SK-N-SH (cell line): ENCODE data around the gene ENOX1. TPM values are rescaled to one million over a fixed set of nuclear protein-coding genes. Genes with fewer than 3 reads are reported as not detected.

Source experiments
- CTCF ChIA-PET: fragments of 300-600, 350-600 bp; formaldehyde crosslinking; extraction: SDS; loops from one replicate; lab custom pipeline; 2021; lab: Yijun Ruan, JAX
- POLR2A ChIA-PET: fragments of 350-600 bp; sonication (Branson Sonifier 250); formaldehyde crosslinking; extraction: SDS; loops from one replicate; lab custom pipeline; 2020; ENCODE audit warnings: antibody characterized with exemption, inconsistent platforms; lab: Yijun Ruan, JAX
- DNase-seq: peaks from one replicate; pipeline ENCODE4 v3.0.0; 2012
- H2AFZ ChIP-seq: fragments of 200-600 bp; sonication (generic); 2 replicates; pipeline ENCODE4 v1.8.1; 2016; ENCODE audit warnings: antibody characterized with exemption, mild to moderate bottlenecking, low read depth
- H3F3A ChIP-seq: fragments of 200-600 bp; sonication (generic); replicated peaks from 2 replicates; pipeline ENCODE3; 2016; ENCODE audit warnings: antibody characterized with exemption, mild to moderate bottlenecking; ENCODE audit not compliant: insufficient read depth
- H3K27ac ChIP-seq, 2 experiments: fragments of 200-500 bp in 1 of 2; fragments of 200-600 bp in 1 of 2; sonication (Bioruptor generic) in 1 of 2; sonication (generic), shearing (Covaris generic) in 1 of 2; 2 replicates each; pipeline versions ENCODE4 v1.5.1 to v1.6.1; 2014 to 2016; ENCODE audit warnings: low read depth in 2 of 2, inconsistent platforms in 1 of 2, low read length in 1 of 2, mild to moderate bottlenecking in 1 of 2, mixed read lengths in 1 of 2
- H3K27me3 ChIP-seq: fragments of 200-600 bp; sonication (generic), shearing (Covaris generic); 2 replicates; pipeline ENCODE4 v1.6.1; 2016; ENCODE audit warnings: mixed run types; ENCODE audit not compliant: insufficient read depth
- H3K36me3 ChIP-seq, 2 experiments: fragments of 200-500 bp in 1 of 2; fragments of 200-600 bp in 1 of 2; sonication (Bioruptor generic) in 1 of 2; sonication (generic) in 1 of 2; replicated peaks in 1 of 2; 2 replicates each; pipeline versions ENCODE3 to v1.5.1; 2014 to 2016; ENCODE audit warnings: low read length in 1 of 2, mild to moderate bottlenecking in 1 of 2; ENCODE audit not compliant: insufficient read depth in 2 of 2, control insufficient read depth in 1 of 2
- H3K4me1 ChIP-seq, 2 experiments: fragments of 200-500 bp in 1 of 2; fragments of 200-600 bp in 1 of 2; sonication (Bioruptor generic) in 1 of 2; sonication (generic), shearing (Covaris generic) in 1 of 2; 2 replicates each; pipeline versions ENCODE4 v1.5.1 to v1.6.1; 2014 to 2016; ENCODE audit warnings: low read depth in 1 of 2, low read length in 1 of 2, mixed run types in 1 of 2; ENCODE audit not compliant: insufficient read depth in 2 of 2, control insufficient read depth in 1 of 2
- H3K4me2 ChIP-seq: fragments of 200-600 bp; sonication (generic), shearing (Covaris generic); 2 replicates; pipeline ENCODE4 v1.6.1; 2017; ENCODE audit warnings: mixed run types
- H3K4me3 ChIP-seq, 2 experiments: fragments of 200-500 bp in 1 of 2; fragments of 200-600 bp in 1 of 2; sonication (Bioruptor generic) in 1 of 2; sonication (generic), shearing (Covaris generic) in 1 of 2; 2 replicates each; pipeline versions ENCODE4 v1.5.1 to v1.8.1; 2014 to 2016; ENCODE audit warnings: low read depth in 2 of 2, inconsistent platforms in 1 of 2, low read length in 1 of 2, mild to moderate bottlenecking in 1 of 2, mixed read lengths in 1 of 2, moderate library complexity in 1 of 2
- H3K79me2 ChIP-seq: fragments of 200-600 bp; sonication (generic); 2 replicates; pipeline ENCODE4 v1.8.1; 2017; ENCODE audit warnings: mild to moderate bottlenecking; ENCODE audit not compliant: insufficient read depth
- H3K9ac ChIP-seq: fragments of 200-600 bp; sonication (generic); 2 replicates; pipeline ENCODE4 v1.6.1; 2017; ENCODE audit warnings: mixed run types
- H3K9me2 ChIP-seq: fragments of 200-600 bp; sonication (generic); 2 replicates; pipeline ENCODE4 v1.6.1; 2017; ENCODE audit warnings: mixed run types
- H3K9me3 ChIP-seq: fragments of 200-600 bp; sonication (generic); 2 replicates; pipeline ENCODE4 v1.6.1; 2017; ENCODE audit warnings: mixed run types, mild to moderate bottlenecking, moderate library complexity
- H4K20me1 ChIP-seq: fragments of 200-600 bp; sonication (generic); 2 replicates; pipeline ENCODE4 v1.6.1; 2017; ENCODE audit warnings: mild to moderate bottlenecking, mixed run types; ENCODE audit not compliant: insufficient read depth
- CHD2 ChIP-seq: fragments of 150-350 bp; IDR thresholded peaks from 2 replicates; pipeline ENCODE4 v1.6.1; 2018; ENCODE audit warnings: low read length; ENCODE audit not compliant: partially characterized antibody
- CTCF ChIP-seq: fragments of 200-600 bp; sonication (generic); IDR thresholded peaks from 2 replicates; pipeline ENCODE4 v1.6.1; 2017; ENCODE audit warnings: antibody characterized with exemption, mild to moderate bottlenecking, moderate library complexity
- ELF1 ChIP-seq: IDR thresholded peaks from 2 replicates; pipeline ENCODE4 v1.4.0; 2012
- EZH2phosphoT487 ChIP-seq: fragments of 200-600 bp; sonication (generic); IDR thresholded peaks from 2 replicates; pipeline ENCODE4 v1.6.1; 2017; ENCODE audit warnings: low read depth, mixed run types, mild to moderate bottlenecking, antibody characterized with exemption, moderate library complexity, borderline replicate concordance
- FOXM1 ChIP-seq: IDR thresholded peaks from 2 replicates; pipeline ENCODE4 v1.4.0; 2012; ENCODE audit warnings: low read depth, mild to moderate bottlenecking
- GATA2 ChIP-seq: sonication (generic); formaldehyde crosslinking; IDR thresholded peaks from 2 replicates; pipeline ENCODE4 v1.5.0; 2020; ENCODE audit warnings: mild to moderate bottlenecking, missing genetic modification reagents
- IRF3 ChIP-seq: fragments of 150-350 bp; IDR thresholded peaks from 2 replicates; pipeline ENCODE4 v1.6.1; 2016; ENCODE audit warnings: mild to moderate bottlenecking, low read depth, low read length
- JUND ChIP-seq: IDR thresholded peaks from 2 replicates; pipeline ENCODE4 v1.4.0; 2012
- MXI1 ChIP-seq: IDR thresholded peaks from 2 replicates; pipeline ENCODE4 v1.6.1; 2012; ENCODE audit warnings: mild to moderate bottlenecking, low read depth, low read length, improper control_type of control experiment
- NFIC ChIP-seq: IDR thresholded peaks from 2 replicates; pipeline ENCODE4 v1.4.0; 2012; ENCODE audit warnings: borderline replicate concordance
- RAD21 ChIP-seq: IDR thresholded peaks from 2 replicates; pipeline ENCODE4 v1.6.1; 2012; ENCODE audit warnings: mild to moderate bottlenecking, low read length
- RFX5 ChIP-seq: IDR thresholded peaks from 2 replicates; pipeline ENCODE4 v1.6.1; 2012; ENCODE audit warnings: mild to moderate bottlenecking, improper control_type of control experiment, low read length
- SMC3 ChIP-seq: IDR thresholded peaks from 2 replicates; pipeline ENCODE4 v1.6.1; 2012; ENCODE audit warnings: low read depth, low read length, improper control_type of control experiment
- TAF1 ChIP-seq: IDR thresholded peaks from 2 replicates; pipeline ENCODE4 v1.6.1; 2012; ENCODE audit warnings: low read depth, mild to moderate bottlenecking, low read length, moderate library complexity, borderline replicate concordance
- USF2 ChIP-seq: fragments of 150-350 bp; IDR thresholded peaks from 2 replicates; pipeline ENCODE4 v1.6.1; 2017; ENCODE audit warnings: antibody characterized with exemption, low read length, low read depth, borderline replicate concordance
- WGBS: methylation state at CpG from one replicate; pipeline ENCODE4 v1.1.6; 2017; ENCODE audit warnings: low lambda C conversion rate; 5-methylcytosine and 5-hydroxymethylcytosine counted together
- polyA plus RNA-seq, 3 experiments: library from polyadenylated mRNA; depleted of rRNA; stranded (reverse); fragments of >200 nt; gene quantifications; 2 replicates each; pipeline ENCODE4 v1.2.3, GENCODE V29; 2012

The ENOX1 gene
- polyA plus RNA-seq, 1 of the 3 experiments (the other 2 are of a cell fraction) = 5.8 TPM

GRCh38 chr13:43787997-43788396 is 1.2 kb upstream of the ENOX1 start:
- H2AFZ ChIP-seq = no peak overlapping the region; the same call in 1 of the 2 replicates
- TF ChIP-seq MXI1 = no peak
- TF ChIP-seq CTCF = peak; percentile 59
- no peak for TF ChIP-seq JUND
- peak; percentile 42; the same call in 1 of the 2 replicates for TF ChIP-seq SMC3
- peak; percentile 51 for TF ChIP-seq RAD21
- no peak for TF ChIP-seq RFX5
- no peaks in the 10 kb centered on the region for H4K20me1 ChIP-seq
- ChIA-PET CTCF (interaction anchor here (0.8 to 4.8 kb wide), 5 partner anchors 12 to 589 kb away, joined by 3 to 28 read pairs (median 9); no protein-coding TSS in a partner anchor), POLR2A (no interaction called here)
- H3K79me2 ChIP-seq = no peaks in the 10 kb centered on the region
- H3K27me3 ChIP-seq = no peaks in the 10 kb centered on the region
- H3K4me1 ChIP-seq = peaks cover 0 to 23% of the 10 kb centered on the region in 2 experiments; a peak in 3 of 4 replicates
- peak overlapping the region; percentile 90 for H3K4me2 ChIP-seq
- WGBS = 54% methylated on average over 2 of the region's 2 CpGs
- no peaks in the 10 kb centered on the region for H3K9me2 ChIP-seq
- H3K9ac ChIP-seq = peak overlapping the region; percentile 62; the same call in 1 of the 2 replicates
- H3K27ac ChIP-seq = no peak overlapping the region
- H3K9me3 ChIP-seq = no peaks in the 10 kb centered on the region
- H3K36me3 ChIP-seq = no peaks in the 10 kb centered on the region
- peaks cover 35% of the 10 kb centered on the region for H3F3A ChIP-seq
- DNase-seq = peak; percentile 49
- peak overlapping the region; percentile 72 to 73; a peak in 2 of 4 replicates for H3K4me3 ChIP-seq

- peak overlapping the region; percentile 41 to 47; a peak in 2 of 4 replicates for H3K27ac ChIP-seq
Observed at GRCh38 chr13:43787518-43787891, 733 bp upstream of the ENOX1 start.

GRCh38 chr13:43786472-43786765 is 353 bp downstream of the ENOX1 start:
- no peak for TF ChIP-seq SMC3
- no peak for TF ChIP-seq IRF3
- 0 out of 2 replicates have a peak, but pooled peaks have one; percentile 17 for TF ChIP-seq FOXM1
- no peak for TF ChIP-seq USF2
- TF ChIP-seq TAF1 = no peak
- TF ChIP-seq CHD2 = no peak
- TF ChIP-seq GATA2 (CRISPR knock-in tag) = no peak
- TF ChIP-seq ELF1 = no peak
- TF ChIP-seq, all 33 proteins: peak for 1
- Histone ChIP-seq H3K27ac (peak overlapping the region; percentile 41 to 43; a peak in 2 of 4 replicates), H3K79me2 (no peaks in the 10 kb centered on the region), H2AFZ (peak overlapping the region; percentile 86; the same call in 1 of the 2 replicates), H3K4me3 (peak overlapping the region; percentile 72 to 73), H3K9ac (peak overlapping the region; percentile 62; the same call in 1 of the 2 replicates), H3F3A (peaks cover 34% of the 10 kb centered on the region), H3K27me3 (no peaks in the 10 kb centered on the region), H3K9me2 (no peaks in the 10 kb centered on the region), H3K36me3 (no peaks in the 10 kb centered on the region), H4K20me1 (no peaks in the 10 kb centered on the region), H3K4me2 (peak overlapping the region; percentile 90), H3K4me1 (peaks cover 0 to 23% of the 10 kb centered on the region in 2 experiments; a peak in 2 of 4 replicates), H3K9me3 (no peaks in the 10 kb centered on the region)
- ChIA-PET CTCF (interaction anchor here (0.8 to 1.8 kb wide), 6 partner anchors 8 to 701 kb away, joined by 3 to 8 read pairs (median 4); no protein-coding TSS in a partner anchor), POLR2A (interaction anchor here (1.6 kb wide), 1 partner anchor 18 kb away, joined by 5 read pairs; no protein-coding TSS in a partner anchor)
- DNase-seq = no peak
- WGBS = 3% methylated on average over 7 of the region's 28 CpGs

More at GRCh38 chr13:43787518-43787891, 733 bp upstream of the ENOX1 start:
- 37% methylated on average over 6 of the region's 9 CpGs for WGBS
- H3K4me1 ChIP-seq = peaks cover 0 to 23% of the 10 kb centered on the region in 2 experiments; a peak in 3 of 4 replicates
- no peaks in the 10 kb centered on the region for H3K27me3 ChIP-seq
- peaks cover 32% of the 10 kb centered on the region for H3F3A ChIP-seq
- peak overlapping the region; percentile 62; the same call in 1 of the 2 replicates for H3K9ac ChIP-seq
- H3K4me2 ChIP-seq = peak overlapping the region; percentile 90
- no peak for DNase-seq
- no peaks in the 10 kb centered on the region for H3K79me2 ChIP-seq
- H3K9me2 ChIP-seq = no peaks in the 10 kb centered on the region
- CTCF ChIA-PET = interaction anchor here (0.8 to 1.8 kb wide), 5 partner anchors 9 to 588 kb away, joined by 3 to 8 read pairs (median 3); no protein-coding TSS in a partner anchor
- H3K36me3 ChIP-seq = no peaks in the 10 kb centered on the region
- peak overlapping the region; percentile 72 to 73 for H3K4me3 ChIP-seq
- TF ChIP-seq EZH2phosphoT487 (no peak), NFIC (no peak)
- H2AFZ ChIP-seq = peak overlapping the region; percentile 81
- no peaks in the 10 kb centered on the region for H3K9me3 ChIP-seq
- POLR2A ChIA-PET = no interaction called here
- H4K20me1 ChIP-seq = no peaks in the 10 kb centered on the region
